ENCODE results near the gene ALG3.

ALG3 gene

DNA sequence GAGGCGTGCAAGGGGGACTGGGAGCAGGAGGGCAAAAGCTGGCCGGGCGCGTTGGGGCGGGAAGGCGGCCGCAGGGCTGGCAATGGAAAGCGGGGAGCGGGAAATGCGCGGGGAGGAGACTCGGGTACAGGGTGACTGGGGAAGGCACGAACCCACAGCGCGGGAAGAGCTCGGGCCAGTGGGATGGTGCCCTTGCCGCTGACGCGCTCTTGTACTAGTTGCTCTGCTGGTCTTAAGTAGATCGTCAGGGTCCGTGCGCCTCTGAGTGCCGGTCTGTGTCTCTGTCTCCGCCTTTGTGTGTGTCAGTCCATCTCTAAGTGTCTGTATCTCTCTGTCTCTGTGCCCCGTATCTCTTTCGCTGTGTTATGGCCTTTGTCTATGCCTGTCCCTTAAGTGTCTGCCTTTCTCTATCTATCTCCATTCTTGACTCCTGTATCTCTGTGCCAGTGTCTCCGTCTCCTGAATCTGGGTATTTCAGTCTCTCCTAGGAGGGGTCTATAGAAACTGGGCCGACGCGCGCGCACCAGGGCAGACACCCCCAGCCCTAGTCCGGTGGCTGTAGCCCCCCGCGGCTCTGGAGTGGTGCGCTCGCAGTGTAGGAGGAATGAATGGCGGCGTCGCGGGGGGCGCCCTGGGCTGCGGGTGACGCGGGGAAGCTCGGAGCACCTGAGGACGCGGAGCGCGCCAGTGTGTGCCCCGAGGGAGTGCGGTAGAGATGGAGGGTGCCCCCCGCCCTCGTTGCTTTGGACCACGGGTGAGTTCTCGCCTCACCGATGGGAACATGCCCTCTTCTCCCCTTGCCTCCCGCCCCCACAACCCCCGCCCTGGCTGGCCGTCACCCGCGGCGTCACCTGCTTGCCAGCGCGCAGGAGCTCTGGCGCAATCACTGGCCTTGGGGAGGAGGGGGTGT lies 13.3 kb upstream of the ALG3 start:
- H3K27me3 ChIP-seq = peaks cover 0 to 75% of the 10 kb centered on the region in 2 donors
- peaks cover 6 to 14% (median 7%) of the 10 kb centered on the region in 3 donors for H3K36me3 ChIP-seq
- intact Hi-C loops (cut with DNase I; ENCODE audit: low total_unique reads) = no loop called here
- no peaks in the 10 kb centered on the region for H3K9me3 ChIP-seq
- TF ChIP-seq, protein P1, sequence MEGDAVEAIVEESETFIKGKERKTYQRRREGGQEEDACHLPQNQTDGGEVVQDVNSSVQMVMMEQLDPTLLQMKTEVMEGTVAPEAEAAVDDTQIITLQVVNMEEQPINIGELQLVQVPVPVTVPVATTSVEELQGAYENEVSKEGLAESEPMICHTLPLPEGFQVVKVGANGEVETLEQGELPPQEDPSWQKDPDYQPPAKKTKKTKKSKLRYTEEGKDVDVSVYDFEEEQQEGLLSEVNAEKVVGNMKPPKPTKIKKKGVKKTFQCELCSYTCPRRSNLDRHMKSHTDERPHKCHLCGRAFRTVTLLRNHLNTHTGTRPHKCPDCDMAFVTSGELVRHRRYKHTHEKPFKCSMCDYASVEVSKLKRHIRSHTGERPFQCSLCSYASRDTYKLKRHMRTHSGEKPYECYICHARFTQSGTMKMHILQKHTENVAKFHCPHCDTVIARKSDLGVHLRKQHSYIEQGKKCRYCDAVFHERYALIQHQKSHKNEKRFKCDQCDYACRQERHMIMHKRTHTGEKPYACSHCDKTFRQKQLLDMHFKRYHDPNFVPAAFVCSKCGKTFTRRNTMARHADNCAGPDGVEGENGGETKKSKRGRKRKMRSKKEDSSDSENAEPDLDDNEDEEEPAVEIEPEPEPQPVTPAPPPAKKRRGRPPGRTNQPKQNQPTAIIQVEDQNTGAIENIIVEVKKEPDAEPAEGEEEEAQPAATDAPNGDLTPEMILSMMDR (IDR thresholded peaks at IDR 0.05) = no peak
- DNase-seq = no peak
- peak overlapping the region; percentile 39 to 52 for H3K4me3 ChIP-seq
- H3K27ac ChIP-seq = no peak overlapping the region
- H3K4me1 ChIP-seq = peaks cover 0 to 35% (median 31%) of the 10 kb centered on the region in 4 donors

DNA sequence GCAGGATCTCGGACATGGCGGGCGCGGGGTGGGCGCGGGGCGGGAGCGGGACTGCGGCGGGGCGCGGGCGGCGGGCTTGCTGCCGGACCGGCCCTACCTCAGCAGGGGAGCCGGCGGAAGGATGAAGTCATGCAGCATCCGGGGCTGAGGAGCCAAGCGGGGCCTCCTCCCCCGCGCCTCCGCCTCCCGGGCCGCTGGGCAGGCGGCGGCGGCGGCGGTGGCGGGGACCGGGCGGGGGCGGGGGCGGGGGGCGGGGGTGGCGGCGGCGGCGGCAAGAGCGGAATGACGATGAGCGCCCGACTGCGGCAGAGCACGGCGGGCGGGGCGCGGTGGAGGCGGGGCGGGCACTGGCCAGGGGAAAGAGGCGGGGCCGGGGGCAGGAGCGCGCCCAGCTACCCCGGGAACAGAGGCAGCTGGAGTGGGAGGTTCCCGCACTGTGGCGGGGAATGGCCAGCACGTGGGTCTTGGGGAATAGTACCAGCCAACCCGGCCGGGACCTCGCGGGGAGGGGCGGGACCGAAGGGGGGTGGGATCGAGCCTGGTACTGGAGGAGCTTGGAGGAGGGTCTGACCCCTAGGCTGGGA lies 12.6 kb upstream of the ALG3 start, which contains the start of gene CAMK2N2:
Gene CAMK2N2, minus strand, starts transcription at position 284 of the 584 bp plus-strand sequence. Its CDS starts 268 bp downstream, at position 16.
- DNase-seq = peak in 1 of 2 donors; percentile 69
- Histone ChIP-seq H3K36me3 (peaks cover 6 to 14% (median 7%) of the 10 kb centered on the region in 3 donors), H3K27ac (no peak within 1 kb of the TSS), H3K27me3 (peaks cover 0 to 73% of the 10 kb centered on the region in 2 donors), H3K4me1 (peaks cover 0 to 35% (median 31%) of the 10 kb centered on the region in 4 donors), H3K4me3 (peak within 1 kb of the TSS; percentile 39 to 52), H3K9me3 (no peaks in the 10 kb centered on the region)
- intact Hi-C loops (cut with DNase I; ENCODE audit: low total_unique reads) = no loop called here
- TF ChIP-seq, protein P1 (IDR thresholded peaks at IDR 0.05) = no peak

DNA sequence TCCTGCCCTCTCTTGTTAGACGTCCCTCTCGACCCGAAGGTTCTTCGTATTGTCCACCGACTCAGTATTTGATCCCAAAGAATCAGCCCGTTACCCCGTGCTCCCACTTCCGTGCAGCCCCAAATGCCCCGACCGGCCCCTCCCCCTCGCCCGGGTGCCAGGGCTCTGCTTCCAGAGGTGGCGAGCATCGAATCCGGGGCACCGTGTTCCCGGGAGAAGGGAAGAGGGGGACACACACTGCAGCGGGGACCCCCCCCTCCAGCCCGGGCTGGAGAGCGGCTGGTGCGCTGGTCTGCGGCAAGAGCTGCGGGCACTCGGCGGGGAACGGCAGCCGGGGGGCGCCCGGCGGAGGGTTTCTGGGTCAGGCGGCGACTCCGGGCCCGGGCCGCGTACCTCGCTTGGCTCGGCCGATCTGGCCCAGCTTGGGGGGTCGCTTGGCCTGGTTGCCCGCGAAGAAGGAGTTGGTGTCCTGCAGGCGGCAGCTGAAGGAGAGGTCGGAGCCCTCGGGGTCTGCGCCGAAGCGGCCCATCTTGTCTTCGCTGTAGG lies 12.0 kb upstream of the ALG3 start:
- intact Hi-C loops (cut with DNase I; ENCODE audit: low total_unique reads) = no loop called here
- H3K27ac ChIP-seq = no peak overlapping the region
- no peak for DNase-seq

DNA sequence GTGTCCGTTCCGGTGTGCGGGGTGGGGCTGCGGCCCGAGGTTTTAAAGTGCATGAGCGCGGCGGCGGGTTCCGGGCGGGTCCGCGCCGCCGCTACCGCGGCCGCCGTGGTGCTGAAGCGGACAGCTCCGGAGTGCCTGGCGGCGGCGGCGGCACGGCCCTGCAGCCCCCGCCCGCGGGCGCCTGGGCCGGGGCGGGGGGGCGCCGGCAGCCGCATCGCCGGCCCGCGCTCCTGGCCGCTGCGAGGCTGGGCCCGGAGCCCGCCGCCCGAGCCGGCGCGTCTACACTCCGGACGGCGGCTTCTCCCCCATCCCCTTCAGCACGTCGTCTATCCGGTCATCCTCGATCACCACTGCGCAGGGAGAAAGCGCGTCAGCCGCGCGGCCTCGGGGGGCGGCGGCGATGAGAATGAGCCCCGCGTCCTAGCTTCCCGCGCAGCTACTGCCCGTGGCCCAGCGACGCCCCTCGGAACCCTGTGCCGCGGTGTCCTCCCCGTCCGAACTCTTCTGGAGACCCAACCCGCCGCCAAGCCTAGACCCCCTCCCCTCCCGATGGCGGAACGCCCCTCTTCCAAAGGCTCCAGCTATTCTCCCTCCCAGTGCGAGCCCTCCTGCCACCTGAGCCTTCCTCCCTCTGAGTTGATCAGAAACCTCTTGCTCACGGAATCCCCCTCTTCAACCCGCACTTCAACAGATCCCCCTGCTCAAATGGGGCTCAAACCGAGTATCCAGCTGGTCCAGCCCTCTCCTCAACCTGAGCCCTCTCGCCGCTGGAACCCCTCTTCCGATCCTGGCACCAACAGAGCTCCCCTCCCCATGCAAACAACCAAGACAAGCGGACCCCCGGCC lies 11.3 kb upstream of the ALG3 start:
- peak overlapping the region in 1 of 2 donors; percentile 30 for H3K4me3 ChIP-seq
- no peak overlapping the region for H3K27ac ChIP-seq
- DNase-seq = no peak
- peaks cover 6 to 14% (median 7%) of the 10 kb centered on the region in 3 donors for H3K36me3 ChIP-seq
- H3K27me3 ChIP-seq = peaks cover 0 to 75% of the 10 kb centered on the region in 2 donors
- peaks cover 0 to 35% (median 31%) of the 10 kb centered on the region in 4 donors for H3K4me1 ChIP-seq
- intact Hi-C loops (cut with DNase I; ENCODE audit: low total_unique reads) = loop anchor here (10.0 kb wide), 1 partner anchor 365 kb away; no protein-coding TSS in a partner anchor
- no peaks in the 10 kb centered on the region for H3K9me3 ChIP-seq
- TF ChIP-seq, protein P1 (IDR thresholded peaks at IDR 0.05) = no peak

More for the DNA sequence above, 12.0 kb upstream of the ALG3 start:
- H3K27me3 ChIP-seq = peaks cover 0 to 72% of the 10 kb centered on the region in 2 donors
- peaks cover 6 to 14% (median 7%) of the 10 kb centered on the region in 3 donors for H3K36me3 ChIP-seq
- TF ChIP-seq, protein P1 (IDR thresholded peaks at IDR 0.05) = no peak
- peaks cover 0 to 35% (median 31%) of the 10 kb centered on the region in 4 donors for H3K4me1 ChIP-seq
- no peaks in the 10 kb centered on the region for H3K9me3 ChIP-seq
- H3K4me3 ChIP-seq = peak overlapping the region; percentile 39 to 52

All from tibial artery (tissue), 4 donors.